Right cardiac atrium (tissue), 5 donors: Measurements from ENCODE around the gene STAT4. TPM values are rescaled to one million over a fixed set of nuclear protein-coding genes. Genes with fewer than 3 reads are reported as not detected.

ENCODE experiments used
- ATAC-seq, 2 donors: fragments of 200-7000 bp; cut with Tn5 transposase; one replicate each; pipeline versions ENCODE4 v1.8.0 to v1.9.1; 2020; ENCODE audit warnings: moderate library complexity in 2 of 2, mild to moderate bottlenecking in 1 of 2
- DNase-seq, 3 donors: peaks; one replicate each; pipeline ENCODE4 v3.0.0-alpha.2; 2020
- H3K27ac ChIP-seq: one replicate; pipeline ENCODE4 v1.5.1; 2013; ENCODE audit warnings: mild to moderate bottlenecking, low read length, control low read depth, moderate library complexity
- H3K27me3 ChIP-seq: one replicate; pipeline ENCODE4 v1.6.1; 2013; ENCODE audit not compliant: control insufficient read depth, insufficient read depth
- H3K4me1 ChIP-seq: one replicate; pipeline ENCODE4 v1.6.1; 2013; ENCODE audit warnings: low read length; ENCODE audit not compliant: control insufficient read depth, insufficient read depth
- H3K4me3 ChIP-seq: one replicate; pipeline ENCODE4 v1.5.1; 2013; ENCODE audit warnings: low read length, control low read depth
- H3K9me3 ChIP-seq: one replicate; pipeline ENCODE4 v1.6.1; 2013; ENCODE audit warnings: low read length; ENCODE audit not compliant: control insufficient read depth
- WGBS: extraction: QIAGEN DNeasy Blood & Tissue Kit; methylation state at CpG from one replicate; pipeline ENCODE4 v1.1.7; 2013; 5-methylcytosine and 5-hydroxymethylcytosine counted together
- intact Hi-C, 4 donors: fragments of 100-400 bp; cut with DNase I; formaldehyde crosslinking; loops; one replicate each; pipeline versions ENCODE4 v1.11.0 to v1.14.0; 2022 to 2023
- long read RNA-seq, 4 donors: library from polyadenylated mRNA; unstranded; transcript quantifications; one replicate each; pipeline ENCODE4 v2.0.0, GENCODE V29; 2020 to 2021
- polyA plus RNA-seq: library from polyadenylated mRNA; stranded (reverse); fragments of 200-250 nt; gene quantifications from one replicate; pipeline ENCODE4 v1.2.3, GENCODE V29; 2013
- total RNA-seq, 4 donors: library from RNA; stranded (reverse); fragmentation: NEBNext Ultra II Directional; extraction: Animal tissue kit (Norgen Biotek cat#: 25700); gene quantifications; one replicate each; pipeline ENCODE4 v1.2.1, GENCODE V29; 2021
- donor health status: healthy with polysubstance abuse.
- donor health status: DM: no; HTN: yes; CAD: no.
- donor health status: DM: no; HTN: no; CAD: no.
- donor health status: DM: no; HTN: yes; CAD: no; lungs with severe emphysema.
- donor health status: DM: yes; HTN: yes; CAD: no.

Gene STAT4, protein sequence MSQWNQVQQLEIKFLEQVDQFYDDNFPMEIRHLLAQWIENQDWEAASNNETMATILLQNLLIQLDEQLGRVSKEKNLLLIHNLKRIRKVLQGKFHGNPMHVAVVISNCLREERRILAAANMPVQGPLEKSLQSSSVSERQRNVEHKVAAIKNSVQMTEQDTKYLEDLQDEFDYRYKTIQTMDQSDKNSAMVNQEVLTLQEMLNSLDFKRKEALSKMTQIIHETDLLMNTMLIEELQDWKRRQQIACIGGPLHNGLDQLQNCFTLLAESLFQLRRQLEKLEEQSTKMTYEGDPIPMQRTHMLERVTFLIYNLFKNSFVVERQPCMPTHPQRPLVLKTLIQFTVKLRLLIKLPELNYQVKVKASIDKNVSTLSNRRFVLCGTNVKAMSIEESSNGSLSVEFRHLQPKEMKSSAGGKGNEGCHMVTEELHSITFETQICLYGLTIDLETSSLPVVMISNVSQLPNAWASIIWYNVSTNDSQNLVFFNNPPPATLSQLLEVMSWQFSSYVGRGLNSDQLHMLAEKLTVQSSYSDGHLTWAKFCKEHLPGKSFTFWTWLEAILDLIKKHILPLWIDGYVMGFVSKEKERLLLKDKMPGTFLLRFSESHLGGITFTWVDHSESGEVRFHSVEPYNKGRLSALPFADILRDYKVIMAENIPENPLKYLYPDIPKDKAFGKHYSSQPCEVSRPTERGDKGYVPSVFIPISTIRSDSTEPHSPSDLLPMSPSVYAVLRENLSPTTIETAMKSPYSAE
- 10 to 100 TPM in 3 of 4 donors, 1 to 10 TPM in 1; 7.0 to 27.0 (median 18.2) TPM for total RNA-seq
- polyA plus RNA-seq = 13.0 TPM
- long read RNA-seq, donor 1, partial matches to known transcripts = 1 of 4 reads
- long read RNA-seq, donor 1, other reads (novel, unspliced or antisense) = 2 of 4 reads
- long read RNA-seq, donor 2, partial matches to known transcripts = 0 of 1 reads
- long read RNA-seq, donor 2, other reads (novel, unspliced or antisense) = 1 of 1 reads
- long read RNA-seq, donor 3, partial matches to known transcripts = 1 of 16 reads
- long read RNA-seq, donor 3, other reads (novel, unspliced or antisense) = 15 of 16 reads
- long read RNA-seq, donor 4 = 0 reads

- DNase-seq (peak in 2 of 3 donors; percentile 62 to 73), ATAC-seq (peak; percentile 71 to 74)
- Histone ChIP-seq H3K4me3 (peak within 1 kb of the TSS; percentile 60), H3K9me3 (no peaks in the 10 kb centered on the region), H3K27me3 (no peaks in the 10 kb centered on the region), H3K4me1 (no peaks in the 10 kb centered on the region), H3K27ac (peak within 1 kb of the TSS; percentile 49)
- WGBS = 4% methylated on average over 33 of the region's 33 CpGs
- intact Hi-C loops = loop anchor here in 3 of 4 donors (5.0 kb wide), 1 partner anchor 98 kb away; no protein-coding TSS in a partner anchor
Measured at GRCh38 chr2:191150600-191151330, at the start of gene STAT4. STAT4 (minus strand) TSS chr2:191150994; CDS start chr2:191148203, 2,791 bp downstream.

DNA sequence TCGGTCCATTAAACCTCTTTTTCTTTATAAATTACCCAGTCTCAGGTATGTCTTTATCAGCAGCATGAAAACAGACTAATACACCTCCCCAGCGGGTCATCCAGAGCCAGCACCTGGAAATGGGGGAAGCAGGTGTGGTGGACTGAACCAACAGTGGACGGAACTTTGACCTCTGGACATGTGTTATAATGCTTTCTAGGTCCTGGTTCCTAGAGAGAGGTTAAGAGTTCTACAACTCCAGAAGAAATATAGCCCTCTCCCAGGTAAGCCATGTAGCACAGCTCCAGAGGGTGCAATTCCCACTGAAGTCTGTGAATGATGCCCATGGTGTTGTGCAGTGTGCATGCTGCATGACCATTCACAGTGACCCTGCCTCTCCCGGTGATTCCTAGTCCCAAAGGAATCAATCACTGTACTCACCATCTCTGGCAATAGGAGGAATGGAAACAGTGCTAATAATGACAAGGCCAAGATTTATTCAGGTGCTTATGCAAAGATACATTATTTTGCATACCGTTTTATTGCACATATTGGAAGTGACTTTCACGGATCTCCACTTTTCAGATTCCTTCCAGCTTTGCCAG lies 49.2 kb upstream of the STAT4 start:
- DNase-seq (no peak), ATAC-seq (no peak)
- H3K27me3 ChIP-seq = no peaks in the 10 kb centered on the region
- H3K4me1 ChIP-seq = no peaks in the 10 kb centered on the region
- H3K9me3 ChIP-seq = no peaks in the 10 kb centered on the region
- H3K4me3 ChIP-seq = no peak overlapping the region
- intact Hi-C loops = no loop called here
- 97% methylated on average over 6 of the region's 6 CpGs for WGBS
- no peak overlapping the region for H3K27ac ChIP-seq

DNA sequence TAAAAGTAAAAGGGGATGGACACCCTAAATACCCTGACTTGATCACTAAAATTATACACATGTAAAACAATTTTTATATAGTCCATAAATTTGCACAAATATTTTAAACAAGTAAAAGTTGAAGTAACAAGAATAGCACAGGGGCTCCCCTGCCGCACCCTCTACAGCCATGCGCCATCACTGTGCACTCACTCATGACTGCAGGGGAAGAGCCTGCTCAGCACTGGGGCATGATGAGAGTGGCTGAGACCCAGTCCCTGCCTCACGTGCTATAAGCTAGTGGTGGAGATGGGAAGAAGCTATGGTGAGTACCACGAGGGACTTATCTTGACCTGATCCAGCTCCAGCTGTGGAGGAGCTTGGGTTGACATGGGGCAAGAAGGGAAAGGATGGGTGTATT lies 47.5 kb upstream of the STAT4 start:
- DNase-seq = no peak

DNA sequence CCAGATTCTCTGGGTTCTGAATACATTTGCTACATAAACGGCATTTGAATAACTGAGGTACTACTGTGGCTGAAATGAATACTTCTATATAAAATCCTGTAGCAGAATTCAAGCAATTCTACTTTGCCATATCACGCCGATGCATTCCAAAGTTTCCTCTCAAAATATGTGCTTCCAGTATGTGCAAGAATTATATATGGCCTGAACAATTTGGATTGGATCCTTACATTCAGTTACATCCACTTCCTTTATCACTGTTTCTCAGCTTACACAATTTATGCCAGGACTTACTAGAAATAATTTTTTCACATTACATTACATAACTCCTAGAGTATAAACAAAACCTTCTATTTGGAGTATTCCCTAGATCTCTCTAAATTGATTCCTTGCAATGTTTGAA lies 46.3 kb upstream of the STAT4 start:
- 85% methylated on average over 3 of the region's 3 CpGs for WGBS

More for the DNA sequence above, 47.5 kb upstream of the STAT4 start:
- no peak overlapping the region for H3K27ac ChIP-seq
- WGBS = 96% methylated on average over 4 of the region's 4 CpGs
- no peak for ATAC-seq
- no peaks in the 10 kb centered on the region for H3K4me1 ChIP-seq
- no peaks in the 10 kb centered on the region for H3K9me3 ChIP-seq
- H3K27me3 ChIP-seq = no peaks in the 10 kb centered on the region
- intact Hi-C loops = no loop called here
- no peak overlapping the region for H3K4me3 ChIP-seq

GRCh38 chr2:191195021-191195420 lies 44.2 kb upstream of the STAT4 start:
- Histone ChIP-seq H3K4me3 (no peak overlapping the region), H3K4me1 (no peaks in the 10 kb centered on the region), H3K9me3 (no peaks in the 10 kb centered on the region), H3K27ac (no peak overlapping the region), H3K27me3 (no peaks in the 10 kb centered on the region)
- WGBS = 78% methylated on average over 1 of the region's 1 CpG
- intact Hi-C loops = no loop called here
- DNase-seq (no peak), ATAC-seq (no peak)

More for the DNA sequence above, 46.3 kb upstream of the STAT4 start:
- no peaks in the 10 kb centered on the region for H3K27me3 ChIP-seq
- H3K4me1 ChIP-seq = no peaks in the 10 kb centered on the region
- intact Hi-C loops = no loop called here
- H3K9me3 ChIP-seq = no peaks in the 10 kb centered on the region
- no peak overlapping the region for H3K27ac ChIP-seq
- H3K4me3 ChIP-seq = no peak overlapping the region
- no peak for ATAC-seq
- DNase-seq = no peak

DNA sequence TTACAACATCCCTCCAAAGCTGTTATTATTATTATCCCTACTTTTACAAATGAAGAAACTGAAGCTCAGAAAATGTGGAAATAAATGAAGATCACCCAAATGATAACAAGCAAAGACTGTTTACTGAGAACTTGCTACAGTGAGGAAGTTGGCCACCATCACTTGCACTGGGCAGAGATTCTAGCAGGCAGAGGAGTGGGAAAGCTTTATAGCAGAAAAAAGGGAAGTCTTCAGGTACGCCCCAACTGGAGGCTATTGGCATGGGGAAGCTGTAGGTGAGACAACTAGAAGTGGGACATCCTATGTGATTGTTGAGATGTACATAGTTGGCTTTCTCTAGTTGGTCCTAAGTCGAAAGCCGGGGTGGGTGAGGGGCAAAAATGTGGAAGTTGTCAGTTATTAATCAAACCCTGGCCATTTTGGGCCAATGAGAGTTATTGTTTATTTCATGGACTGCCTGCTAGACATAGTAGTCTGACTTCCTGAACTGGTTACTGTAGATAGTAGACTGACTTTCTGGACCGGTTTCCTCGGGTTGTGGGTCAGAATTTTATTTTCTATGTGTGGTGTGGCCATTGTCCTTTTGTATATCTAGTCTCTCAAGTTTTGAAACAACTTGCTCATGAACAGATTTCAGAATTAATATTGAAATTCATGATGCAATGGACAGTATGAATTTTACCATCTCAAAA lies 40.2 kb upstream of the STAT4 start:
- Histone ChIP-seq H3K27me3 (no peaks in the 10 kb centered on the region), H3K4me3 (no peak overlapping the region), H3K27ac (no peak overlapping the region), H3K4me1 (no peaks in the 10 kb centered on the region), H3K9me3 (no peaks in the 10 kb centered on the region)
- intact Hi-C loops = no loop called here
- ATAC-seq (no peak), DNase-seq (no peak)
- 96% methylated on average over 5 of the region's 5 CpGs for WGBS

- H3K4me1 ChIP-seq = no peaks in the 10 kb centered on the region
- no peaks in the 10 kb centered on the region for H3K9me3 ChIP-seq
- 97% methylated on average over 2 of the region's 2 CpGs for WGBS
- H3K27me3 ChIP-seq = no peaks in the 10 kb centered on the region
- H3K27ac ChIP-seq = no peak overlapping the region
- ATAC-seq (no peak), DNase-seq (no peak)
- no peak overlapping the region for H3K4me3 ChIP-seq
- intact Hi-C loops = no loop called here
Measured at GRCh38 chr2:191190435-191190834, 39.6 kb upstream of the STAT4 start.

- Histone ChIP-seq H3K9me3 (no peaks in the 10 kb centered on the region), H3K4me1 (no peaks in the 10 kb centered on the region), H3K27ac (no peak overlapping the region), H3K4me3 (no peak overlapping the region), H3K27me3 (no peaks in the 10 kb centered on the region)
- 88% methylated on average over 8 of the region's 8 CpGs for WGBS
- DNase-seq = no peak
- intact Hi-C loops = no loop called here
- no peak for ATAC-seq
Measured at GRCh38 chr2:191189112-191189635, 38.4 kb upstream of the STAT4 start.

DNA sequence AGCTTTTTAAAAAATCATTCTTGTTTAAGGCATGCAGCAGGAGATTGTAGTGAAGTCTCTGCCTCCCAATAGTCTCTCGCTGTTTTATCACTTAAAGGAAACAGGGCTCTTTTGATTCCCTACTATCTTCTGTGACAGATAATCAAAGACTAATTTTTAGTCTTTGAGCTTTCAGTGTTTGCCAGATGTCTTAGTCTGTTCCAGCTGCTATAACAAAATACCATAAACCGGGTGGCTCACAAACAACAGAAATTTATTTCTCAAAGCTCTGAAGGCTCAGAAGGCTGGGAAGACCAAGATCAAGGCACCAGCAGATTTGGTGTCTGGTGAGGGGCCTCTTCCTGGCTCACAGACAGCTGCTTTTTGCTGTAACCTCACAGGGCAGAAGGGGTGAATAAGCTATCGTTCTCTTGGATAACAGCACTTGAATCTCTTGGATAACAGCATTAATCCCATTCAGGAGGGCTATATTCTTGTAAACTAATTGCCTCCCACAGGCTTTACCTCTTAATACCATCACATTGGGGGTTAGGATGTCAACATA lies 37.8 kb upstream of the STAT4 start:
- H3K27ac ChIP-seq = no peak overlapping the region
- no peaks in the 10 kb centered on the region for H3K9me3 ChIP-seq
- no peaks in the 10 kb centered on the region for H3K27me3 ChIP-seq
- WGBS = 75% methylated on average over 3 of the region's 3 CpGs
- no peak overlapping the region for H3K4me3 ChIP-seq
- intact Hi-C loops = no loop called here
- no peak for DNase-seq
- ATAC-seq = no peak
- no peaks in the 10 kb centered on the region for H3K4me1 ChIP-seq
